Activated CD8-positive, alpha-beta memory T cell treated with anti-CD3 and anti-CD28 coated beads, Interleukin-2, amount 50 U/mL, for 4 hours (primary cell): ENCODE results near the gene GGA3.
A peak's percentile ranks its signal among the peaks of the same experiment; 100 is the strongest.

Source experiments
- DNase-seq: peaks from one replicate; pipeline ENCODE4 v3.0.0-alpha.2; 2020

GGA3 gene

DNA sequence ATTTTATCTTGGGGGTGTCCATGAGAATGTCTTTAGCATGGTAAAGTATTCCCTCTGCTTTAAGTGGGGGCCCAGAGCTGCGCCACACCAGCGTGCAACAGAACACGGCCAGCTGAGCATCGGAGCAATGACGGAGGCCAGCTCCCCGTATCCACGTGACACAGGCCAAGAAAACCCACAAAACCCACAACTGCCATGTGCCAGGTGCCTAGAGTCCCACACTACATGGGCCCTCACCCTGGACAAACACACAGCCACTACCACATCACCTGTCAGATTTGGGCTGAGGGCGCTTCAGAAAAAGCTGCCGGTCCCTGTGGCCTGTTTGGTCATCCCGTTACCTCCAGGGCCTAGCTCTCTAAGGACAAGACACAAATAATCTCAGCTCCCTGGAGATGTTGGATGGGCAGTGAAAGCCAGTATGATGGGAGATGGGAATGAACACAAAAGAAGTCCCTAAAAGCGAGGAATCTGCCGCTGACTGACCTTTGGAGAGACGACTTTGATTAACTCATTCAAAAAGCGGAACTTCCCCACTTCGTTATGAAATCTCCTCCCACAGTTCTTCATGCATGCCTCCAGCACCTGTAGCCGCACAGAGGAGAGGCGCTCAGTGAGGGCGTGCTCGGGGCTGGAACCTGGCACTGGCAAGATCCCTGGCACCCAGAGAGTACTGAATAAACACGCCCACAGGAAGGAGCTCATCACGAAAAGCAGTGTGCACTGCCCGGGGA is 17.1 kb downstream of the GGA3 start:
- DNase-seq: no peak

DNA sequence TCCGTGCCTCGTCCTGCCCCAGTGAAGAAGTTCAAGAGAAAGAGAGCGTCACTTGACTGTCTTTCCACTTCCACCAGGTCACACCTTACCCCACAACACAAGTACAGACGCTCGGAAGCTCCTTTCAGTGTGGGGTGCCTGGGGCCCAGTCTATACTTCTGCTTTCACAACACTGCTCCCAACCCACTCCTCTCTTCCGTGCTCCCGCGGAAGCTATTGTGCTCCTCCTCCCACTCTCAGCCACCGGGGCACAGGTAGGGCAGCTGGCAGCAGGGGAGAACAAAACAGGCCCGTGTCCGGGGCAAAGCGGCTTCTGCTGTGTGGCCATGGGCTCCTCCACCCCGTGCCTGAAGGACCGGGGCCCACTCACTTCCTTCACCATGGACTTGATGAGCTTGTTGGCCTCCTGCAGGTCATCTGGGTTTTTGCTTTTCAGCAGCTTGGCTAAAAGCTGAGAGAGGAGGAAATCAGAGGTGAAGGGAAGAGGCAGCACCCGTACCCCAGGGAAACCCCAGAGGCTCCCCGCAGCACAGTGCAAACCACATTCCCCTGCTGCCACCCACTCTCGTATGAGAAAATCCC is 18.9 kb downstream of the GGA3 start:
- no peak for DNase-seq

DNA sequence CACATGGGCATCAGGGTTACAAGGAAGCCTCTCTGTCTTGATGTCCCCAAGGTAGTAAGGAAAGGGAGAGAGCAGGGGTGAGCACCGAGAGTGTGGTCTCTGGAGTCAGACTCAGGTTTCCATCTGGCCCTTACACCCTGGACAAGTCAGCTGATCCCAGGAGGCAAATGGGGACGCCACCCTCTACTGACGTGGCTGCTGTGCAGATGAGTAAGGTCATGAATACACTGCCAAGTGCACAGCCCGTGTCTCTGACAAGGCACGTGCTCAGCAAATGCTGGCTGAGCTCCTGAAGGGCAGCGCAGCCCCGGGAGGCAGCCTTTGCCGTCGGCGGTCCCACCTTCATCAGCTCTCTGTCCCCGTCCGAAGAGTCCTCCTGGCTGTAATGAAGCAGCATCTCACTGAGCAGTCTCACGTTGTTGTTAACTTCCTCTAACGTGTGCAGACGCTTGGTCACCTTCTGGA is 19.4 kb downstream of the GGA3 start:
- DNase-seq: no peak

DNA sequence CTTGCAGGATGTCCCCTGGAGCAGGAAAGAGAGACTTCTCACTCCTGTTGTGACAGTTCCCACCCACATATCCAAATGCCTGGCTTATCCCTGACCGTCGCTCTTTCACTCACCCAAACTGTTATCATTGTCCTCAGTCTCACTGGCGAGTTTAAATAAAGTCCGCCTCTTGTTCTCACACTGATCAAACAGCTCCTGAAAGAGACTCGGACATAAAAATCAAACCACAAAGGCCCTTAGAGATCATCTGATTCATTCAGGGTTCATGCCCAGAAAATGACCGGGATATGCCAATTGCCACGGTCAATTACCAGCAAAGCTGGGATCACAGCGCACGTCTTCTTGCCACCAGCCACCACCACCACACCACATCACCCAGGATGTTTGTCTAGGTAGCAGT is 19.9 kb downstream of the GGA3 start:
- no peak for DNase-seq

DNA sequence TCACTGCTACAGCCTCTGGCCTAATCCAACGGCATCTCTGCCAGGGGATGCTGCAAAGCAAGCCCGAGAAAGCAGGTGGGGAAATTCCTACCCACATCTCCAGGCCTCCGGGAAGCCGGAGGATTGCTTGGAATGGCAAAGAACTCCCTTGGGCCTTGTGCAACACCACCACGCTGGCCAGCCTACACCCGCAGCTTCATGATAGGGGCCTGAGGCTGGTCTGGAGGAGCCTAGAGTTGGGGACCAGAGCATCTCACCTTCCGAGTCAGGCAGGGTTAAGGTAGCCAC is 20.3 kb downstream of the GGA3 start:
- DNase-seq: no peak

DNA sequence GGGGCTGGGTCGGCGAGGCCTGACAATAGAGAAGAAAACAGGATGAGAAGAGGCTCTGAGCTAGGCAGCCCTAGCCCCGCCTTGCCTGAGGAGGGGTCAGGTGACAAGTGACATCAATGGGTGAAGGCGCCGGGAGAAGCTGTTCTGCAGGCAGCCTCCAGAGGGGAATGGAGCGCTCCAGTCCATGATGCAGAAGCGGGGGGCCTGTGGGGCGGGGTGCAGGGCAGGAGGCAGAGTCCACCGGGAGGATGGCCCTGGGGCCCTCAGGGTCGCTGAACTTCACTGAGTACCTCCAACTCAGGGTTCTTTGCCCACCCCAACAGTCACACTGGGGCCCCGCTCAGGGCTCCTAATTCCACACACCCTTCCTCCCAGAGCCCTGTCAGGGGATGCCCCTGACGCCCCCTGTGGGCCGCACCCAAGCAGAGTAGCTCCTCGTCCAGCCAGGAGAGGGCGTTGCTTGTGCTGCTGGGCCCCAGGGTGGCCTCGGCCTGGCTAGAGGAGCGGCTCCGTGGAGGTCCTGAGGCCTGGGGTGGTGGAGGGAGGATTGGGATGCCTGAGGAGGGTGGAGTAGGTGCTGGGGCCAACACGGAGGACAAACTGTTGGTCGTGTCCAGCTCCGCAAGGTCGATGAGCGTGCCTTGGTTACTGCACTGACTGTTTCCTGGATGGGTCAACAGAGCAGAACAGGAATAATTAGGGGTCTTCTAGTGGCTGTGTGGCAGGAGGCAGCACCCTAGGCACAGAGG is 20.8 kb downstream of the GGA3 start:
- DNase-seq: peak; percentile 50

DNA sequence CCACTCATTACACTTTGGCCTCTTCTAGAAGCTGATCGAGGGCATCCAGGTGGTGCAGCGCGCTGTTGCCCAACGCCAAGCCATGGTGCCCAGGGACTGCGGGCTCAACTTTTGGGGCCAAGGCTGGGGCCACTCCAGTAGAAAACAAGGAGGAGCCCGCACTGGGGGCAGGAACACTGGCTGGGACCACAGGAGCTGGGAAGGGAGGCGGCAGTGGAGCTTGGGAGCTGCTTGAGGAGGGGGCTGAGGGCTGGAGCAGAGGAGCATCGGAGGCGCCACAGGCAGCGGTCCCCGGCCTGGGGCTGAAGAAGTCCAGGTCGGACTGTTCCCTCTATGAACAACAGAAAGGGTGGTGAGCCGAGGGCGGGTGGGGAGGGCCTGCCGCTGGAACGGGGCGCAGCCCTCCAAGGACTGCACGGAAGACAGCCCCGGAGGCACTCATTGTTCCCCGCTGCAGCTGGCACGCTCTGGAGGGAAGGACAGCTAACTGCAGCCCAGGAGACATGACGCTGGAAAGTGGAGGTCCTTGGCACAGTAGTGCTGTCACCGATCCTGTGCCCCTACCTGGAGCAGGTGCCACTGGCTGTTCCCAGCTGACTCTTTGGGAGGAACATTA is 21.5 kb downstream of the GGA3 start:
- DNase-seq: no peak

DNA sequence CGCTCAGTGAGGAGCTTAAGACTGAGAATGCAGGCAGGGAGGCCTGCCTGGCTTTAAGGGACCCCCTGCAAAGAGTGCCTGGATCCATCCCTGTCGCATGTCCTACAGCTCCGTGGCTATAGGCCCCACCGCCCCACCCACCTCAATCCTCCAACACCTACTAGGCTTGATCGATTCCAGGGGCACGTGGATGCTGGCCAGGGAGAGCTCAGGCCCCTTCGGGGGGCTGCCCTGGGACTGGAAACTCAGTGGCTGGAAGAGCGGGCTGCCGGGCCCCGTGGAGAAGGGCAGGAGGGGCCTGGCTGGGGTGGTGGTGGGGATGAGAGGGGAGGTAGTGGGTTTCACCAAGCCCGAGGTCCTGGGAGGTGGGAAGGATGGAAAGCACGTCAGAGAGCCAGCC is 22.2 kb downstream of the GGA3 start:
- no peak for DNase-seq

DNA sequence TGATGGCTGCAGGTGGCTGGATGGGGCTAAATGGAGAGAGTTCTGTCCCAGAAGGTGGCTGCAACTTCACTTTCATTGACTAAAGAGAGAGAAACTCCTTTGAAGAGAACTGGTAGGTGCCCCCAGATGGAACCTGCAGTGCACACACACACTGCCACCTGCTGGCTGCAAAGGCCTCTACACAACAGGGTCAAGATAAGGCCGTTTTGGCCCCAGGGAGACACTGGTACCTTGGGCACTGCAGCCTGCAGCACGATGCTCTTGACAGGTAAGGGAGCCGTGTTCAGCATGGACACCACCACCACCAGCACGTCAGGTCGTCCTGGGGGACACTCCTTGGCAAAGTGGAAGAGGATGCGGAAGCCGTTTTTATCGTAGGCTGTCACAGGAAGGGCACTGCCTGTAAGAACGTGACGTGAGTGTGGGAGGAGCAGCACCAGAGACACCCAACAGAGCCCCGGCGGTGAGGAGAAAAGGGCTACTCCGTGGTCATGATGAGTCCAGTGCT is 22.7 kb downstream of the GGA3 start:
- DNase-seq: peak; percentile 63

DNA sequence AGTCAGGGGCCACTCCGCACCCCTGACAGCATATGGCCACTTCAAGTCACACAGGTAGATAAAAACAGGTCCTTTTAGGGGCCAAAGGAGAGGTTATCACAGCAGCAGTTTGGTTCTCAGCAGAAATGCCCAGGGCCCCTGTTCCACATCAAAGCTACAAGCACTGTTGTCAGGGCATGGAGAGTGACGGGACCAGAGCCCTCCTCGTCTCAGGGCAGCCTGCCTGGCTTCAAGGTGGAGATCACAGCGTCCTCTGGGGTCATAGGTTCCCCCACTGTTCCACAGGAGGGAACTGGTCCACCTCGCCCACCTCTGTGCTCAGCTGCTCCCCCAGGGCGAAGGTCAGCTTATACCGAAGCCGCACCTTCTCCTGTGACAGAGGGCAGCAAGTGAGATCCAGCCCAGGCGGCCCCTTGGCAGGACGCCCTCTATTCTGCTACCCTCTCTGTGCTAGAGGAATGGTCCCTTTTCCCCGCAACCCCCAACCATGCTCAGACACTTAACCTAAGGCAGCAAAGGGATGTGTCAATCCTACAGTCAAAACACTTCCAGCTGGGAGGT is 23.3 kb downstream of the GGA3 start:
- no peak for DNase-seq

DNA sequence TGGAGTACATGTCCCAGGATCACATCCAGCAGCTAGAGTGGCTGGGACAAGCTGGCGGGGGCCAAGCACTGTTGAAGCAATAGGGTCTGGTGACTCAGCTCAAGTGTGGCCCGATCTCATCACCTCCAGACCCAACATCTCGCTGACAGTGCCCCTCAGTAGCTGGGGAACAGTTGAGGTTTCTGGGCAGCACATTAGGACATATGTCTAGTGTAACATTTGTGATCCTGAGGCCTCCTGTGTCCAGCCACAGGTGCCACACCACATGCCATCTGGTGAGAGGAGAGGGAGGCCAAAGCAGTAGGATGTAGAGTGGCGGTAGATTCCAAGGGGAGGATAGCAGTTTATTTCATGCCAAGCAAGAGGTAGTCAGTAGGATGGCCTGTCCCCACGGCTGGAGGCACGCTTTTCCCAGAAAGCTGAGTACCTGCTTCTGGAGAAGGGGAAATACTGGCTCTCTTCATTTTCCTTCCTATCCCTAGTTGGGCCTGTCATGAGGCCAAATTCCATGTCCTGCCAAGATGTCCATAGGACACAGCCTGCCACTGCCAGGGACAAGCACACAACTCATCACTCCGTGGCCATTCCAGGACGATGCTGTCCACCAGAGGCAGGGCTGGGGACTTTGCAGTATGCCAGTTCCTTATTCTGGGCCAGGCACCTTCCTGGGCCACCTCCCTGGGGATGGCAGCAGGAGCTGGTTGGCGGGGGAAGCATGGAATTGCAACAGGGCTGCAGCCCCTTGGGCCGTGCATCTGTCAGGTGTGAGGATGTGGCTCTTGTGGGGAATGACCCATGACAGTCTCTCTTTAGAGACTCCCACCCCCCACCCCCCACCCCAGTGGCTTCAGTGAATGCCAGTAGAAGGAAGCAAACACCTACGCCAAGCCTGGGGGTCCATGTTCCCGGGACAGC is 24.0 kb downstream of the GGA3 start:
- no peak for DNase-seq

DNA sequence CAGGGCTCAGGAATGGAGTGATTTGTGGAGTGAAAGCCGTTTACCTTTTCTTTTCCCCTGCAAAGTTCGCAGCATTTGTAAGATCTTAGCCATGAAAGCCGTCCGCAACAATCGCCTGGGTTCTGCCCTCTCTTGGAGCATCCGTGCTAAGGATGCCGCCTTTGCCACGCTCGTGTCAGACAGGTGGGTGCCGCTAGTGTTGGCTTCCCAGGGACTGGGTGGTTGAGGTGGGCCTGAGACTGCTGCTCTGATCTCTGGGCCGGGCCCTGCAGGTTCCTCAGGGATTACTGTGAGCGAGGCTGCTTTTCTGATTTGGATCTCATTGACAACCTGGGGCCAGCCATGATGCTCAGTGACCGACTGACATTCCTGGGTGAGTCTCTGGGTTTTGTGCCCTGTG is 28.6 kb downstream of the GGA3 start:
- DNase-seq: no peak

DNA sequence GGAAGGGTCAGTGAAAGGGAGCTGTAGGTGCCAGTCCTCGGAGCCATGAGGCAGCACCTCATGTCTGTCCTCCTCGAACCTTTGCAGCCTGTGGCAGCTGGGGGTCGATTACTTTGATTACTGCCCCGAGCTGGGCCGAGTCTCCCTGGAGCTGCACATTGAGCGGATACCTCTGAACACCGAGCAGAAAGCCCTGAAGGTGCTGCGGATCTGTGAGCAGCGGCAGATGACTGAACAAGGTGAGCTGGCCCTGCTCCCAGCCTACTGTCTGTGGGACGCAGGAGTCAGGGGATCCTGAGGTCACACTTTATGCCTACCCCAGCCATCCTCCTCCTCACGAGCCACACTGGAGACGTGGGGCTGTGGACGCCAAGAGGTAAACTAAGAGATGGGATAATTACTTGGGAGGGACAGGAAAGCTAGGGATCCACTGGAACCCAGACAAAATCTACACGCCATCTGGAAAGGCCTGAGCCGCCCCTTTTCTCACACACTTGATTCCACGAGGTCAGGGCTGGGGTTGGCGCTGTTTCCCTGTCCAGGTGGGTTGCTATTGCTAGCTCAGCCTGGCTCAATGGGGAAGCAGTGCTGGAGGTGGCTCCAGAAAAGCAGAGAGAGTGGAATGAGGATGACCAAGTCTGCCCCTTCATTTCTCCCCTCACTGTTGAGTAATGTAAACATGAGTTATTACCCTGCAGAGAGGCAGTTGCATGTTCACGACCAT is 29.5 kb downstream of the GGA3 start:
- DNase-seq: no peak

DNA sequence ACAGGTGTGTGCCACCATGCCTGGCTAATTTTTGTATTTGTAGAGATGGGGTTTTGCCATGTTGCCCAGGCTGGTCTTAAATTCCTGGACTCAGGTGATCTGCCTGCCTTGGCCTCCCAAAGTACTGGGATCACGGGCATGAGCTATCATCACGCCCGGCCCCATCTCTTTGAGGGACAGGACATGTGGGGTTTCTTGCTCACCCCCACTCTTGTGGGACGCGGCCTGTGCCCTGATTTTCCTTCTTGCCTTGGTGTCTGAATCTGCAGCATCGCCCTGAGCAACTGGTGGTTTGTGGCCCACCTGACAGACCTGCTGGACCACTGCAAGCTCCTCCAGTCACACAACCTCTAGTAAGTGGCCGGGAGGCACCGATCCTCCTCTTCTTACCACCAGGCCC is 30.3 kb downstream of the GGA3 start:
- DNase-seq: no peak

DNA sequence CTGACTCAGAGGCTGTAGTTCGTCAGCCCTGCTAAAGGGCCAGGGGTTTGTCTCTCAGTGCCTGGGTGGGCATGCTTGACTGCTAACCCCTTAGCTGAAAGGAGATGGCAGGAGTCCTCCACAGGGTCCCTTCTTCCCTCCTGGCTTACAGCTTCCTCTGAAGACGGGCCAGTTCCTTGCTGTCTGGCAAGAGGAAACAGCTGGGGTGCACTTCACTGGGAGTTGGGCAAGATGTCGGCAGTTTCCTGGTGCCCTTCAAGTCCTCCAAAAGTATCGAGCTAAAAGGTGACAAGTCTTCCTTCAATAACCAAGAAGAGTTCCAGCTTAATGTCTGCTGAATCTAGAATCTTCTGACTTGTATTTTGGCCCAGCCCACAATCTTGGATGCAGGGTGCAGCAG is 32.6 kb downstream of the GGA3 start:
- no peak for DNase-seq

DNA sequence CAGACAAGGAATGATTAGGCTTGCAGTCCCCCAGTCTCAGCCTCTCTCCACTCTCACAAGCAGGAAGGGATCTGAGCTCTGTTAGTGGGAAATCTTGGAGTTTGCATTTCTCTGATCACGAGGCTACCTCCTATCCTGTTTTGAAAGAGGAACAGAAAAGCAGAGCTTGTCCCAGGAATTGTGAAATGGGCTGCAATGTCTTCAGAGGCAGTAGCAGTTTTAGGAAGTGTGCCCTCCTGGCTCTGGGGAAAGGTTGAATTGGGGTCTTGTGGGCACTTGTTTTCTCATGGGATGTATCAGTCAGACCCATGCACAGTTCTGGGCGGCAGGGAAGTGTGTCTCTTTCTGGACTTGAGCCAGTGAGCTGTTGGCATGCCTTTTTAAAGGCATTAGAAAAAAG is 33.1 kb downstream of the GGA3 start:
- DNase-seq: no peak

DNA sequence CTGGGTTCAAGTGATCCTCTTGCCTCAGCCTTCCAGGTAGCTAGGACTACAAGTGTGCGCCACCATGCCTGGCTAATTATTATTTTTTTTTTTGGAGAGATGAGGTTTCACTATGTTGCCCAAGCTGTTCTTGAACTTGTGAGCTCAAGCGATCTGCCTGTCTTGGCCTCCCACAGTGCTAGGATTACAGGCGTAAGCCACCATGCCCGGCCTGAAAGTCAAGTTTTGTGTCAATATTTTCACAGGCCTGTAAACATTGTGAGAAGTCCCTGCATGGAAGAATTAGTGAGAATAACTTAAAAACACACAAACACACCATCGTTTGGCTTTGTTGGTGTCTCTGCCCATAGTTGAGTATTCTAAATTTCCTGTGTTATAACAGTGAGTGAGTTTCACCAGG is 33.7 kb downstream of the GGA3 start:
- no peak for DNase-seq

DNA sequence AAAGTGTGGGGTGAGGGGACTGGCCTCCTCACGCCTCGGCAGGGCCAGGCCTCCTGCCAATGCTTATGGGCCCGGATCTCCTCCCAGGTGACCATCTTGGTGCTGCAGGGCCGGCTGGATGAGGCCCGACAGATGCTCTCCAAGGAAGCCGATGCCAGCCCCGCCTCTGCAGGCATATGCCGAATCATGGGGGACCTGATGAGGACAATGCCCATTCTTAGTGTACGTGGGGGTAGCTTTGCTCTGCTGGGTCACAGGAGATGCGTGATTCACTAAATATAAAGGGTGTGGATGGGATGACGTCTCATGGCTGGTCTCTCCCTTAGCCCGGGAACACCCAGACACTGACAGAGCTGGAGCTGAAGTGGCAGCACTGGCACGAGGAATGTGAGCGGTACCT is 36.4 kb downstream of the GGA3 start:
- no peak for DNase-seq

DNA sequence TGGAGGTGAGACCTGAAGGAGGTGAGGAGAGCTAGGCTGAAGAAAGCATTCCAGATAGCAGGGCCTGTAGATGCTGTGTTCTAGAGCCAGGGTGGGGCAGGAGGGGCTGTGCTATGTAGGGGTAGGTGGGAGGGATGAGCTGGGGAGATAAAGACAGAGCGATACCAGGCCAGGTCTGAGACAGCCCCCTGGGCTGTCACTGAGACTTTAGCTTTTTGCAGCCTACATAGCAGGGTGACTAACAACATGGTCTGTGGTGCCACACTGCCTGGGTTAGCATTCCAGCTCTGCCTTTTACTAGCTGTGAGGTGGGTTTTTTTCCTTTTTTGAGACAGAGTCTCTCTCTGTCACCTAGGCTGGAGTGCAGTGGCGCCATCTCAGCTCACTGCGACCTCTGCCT is 41.6 kb downstream of the GGA3 start:
- no peak for DNase-seq

DNA sequence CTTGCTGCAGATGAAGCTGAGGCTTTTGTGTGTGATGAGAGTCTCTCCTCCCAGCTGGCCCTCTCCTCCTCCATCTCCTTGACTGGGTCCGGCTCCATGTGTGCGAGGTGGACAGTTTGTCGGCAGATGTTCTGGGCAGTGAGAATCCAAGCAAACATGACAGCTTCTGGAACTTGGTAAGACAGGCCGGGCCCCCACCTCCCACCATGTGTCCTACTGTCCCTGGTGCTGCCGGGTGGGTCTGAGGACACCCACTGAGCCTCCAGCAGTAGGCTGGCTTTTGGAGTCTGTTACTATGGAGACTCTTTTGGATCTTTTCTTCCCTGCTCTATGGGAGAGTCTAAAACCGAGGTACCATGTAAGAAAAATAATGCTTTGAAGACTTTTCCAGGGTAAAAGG is 43.3 kb downstream of the GGA3 start:
- no peak for DNase-seq

DNA sequence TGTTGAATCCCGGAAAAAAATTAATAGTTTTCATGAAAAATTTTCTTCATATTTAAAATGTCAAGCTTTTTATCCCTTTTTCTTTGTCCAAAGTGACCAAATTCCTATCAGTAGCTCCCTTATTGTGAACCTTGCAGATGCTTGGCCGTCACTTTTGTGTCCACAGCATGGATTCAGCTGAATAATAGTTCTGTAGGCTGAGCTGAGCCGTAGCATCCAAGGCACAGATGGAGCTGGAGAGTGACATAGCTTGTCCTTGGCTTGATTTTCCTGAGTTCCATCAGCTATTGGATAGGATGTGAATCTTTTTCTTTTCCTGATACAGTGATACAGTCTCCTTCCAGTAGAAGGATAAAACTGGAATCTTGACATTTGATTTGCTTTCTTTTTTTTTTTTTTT is 52.3 kb downstream of the GGA3 start:
- no peak for DNase-seq

DNA sequence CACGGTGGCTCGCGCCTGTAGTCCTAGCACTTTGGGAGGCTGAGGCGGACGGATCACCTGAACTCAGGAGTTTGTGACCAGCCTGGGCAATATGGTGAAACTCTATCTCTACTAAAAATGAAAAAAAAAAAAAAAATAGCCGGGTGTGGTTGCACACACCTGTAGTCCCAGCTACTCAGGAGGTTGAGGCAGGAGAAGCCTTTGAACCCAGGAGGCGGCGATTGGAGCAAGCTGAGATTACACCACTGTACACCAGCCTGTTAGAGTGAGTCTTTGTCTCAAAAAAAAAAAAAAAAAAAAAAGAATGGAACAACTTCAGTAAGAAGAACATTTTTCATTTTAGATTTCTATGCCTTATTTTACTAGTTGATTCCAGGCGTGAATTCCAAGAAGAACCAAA is 53.2 kb downstream of the GGA3 start:
- DNase-seq: no peak
